Esophagus squamous epithelium (tissue), 4 donors: ENCODE results near the gene CALM1.

Experiments used
- CTCF ChIP-seq, 6 experiments: fragments of 450-650 bp in 4 of 6; fragments of 200-600 bp in 2 of 6; sonication (generic) in 2 of 6; IDR thresholded peaks; one replicate each; pipeline ENCODE4 v1.5.1; 2016 to 2019; ENCODE audit warnings: antibody characterized with exemption in 6 of 6, mild to moderate bottlenecking in 4 of 6, moderate library complexity in 4 of 6
- POLR2A ChIP-seq, 4 donors: fragments of 450-650 bp; IDR thresholded peaks; one replicate each; pipeline ENCODE4 v1.6.1; 2017; ENCODE audit warnings: antibody characterized with exemption in 4 of 4, mild to moderate bottlenecking in 4 of 4, moderate library complexity in 3 of 4

- TF ChIP-seq POLR2A (IDR thresholded peaks at IDR 0.05), result no peak
- TF ChIP-seq CTCF (IDR thresholded peaks at IDR 0.05), result no peak
Measured at GRCh38 chr14:90405101-90405500, 8.3 kb downstream of the CALM1 start.
